T-helper 2 cell treated with Interferon-gamma antibody and Interleukin-4, amounts not matched to agents 5 μg/mL and 100 μg/mL, for 36 hours (primary cell): Measurements from ENCODE around the gene IGFBP5.

Experiments
- DNase-seq: peaks from one replicate; pipeline ENCODE4 v3.0.0; 2021; ENCODE audit warnings: low spot score
- H3K27ac Mint-ChIP-seq: one replicate; pipeline ENCODE4 v1.8.0; 2021; ENCODE audit warnings: mild to moderate bottlenecking, mixed read lengths
- H3K27me3 Mint-ChIP-seq: one replicate; pipeline ENCODE4 v1.8.0; 2021; ENCODE audit warnings: low read depth, mixed read lengths
- H3K36me3 Mint-ChIP-seq: one replicate; pipeline ENCODE4 v1.8.0; 2021; ENCODE audit warnings: low read depth, mixed read lengths
- H3K4me1 Mint-ChIP-seq: one replicate; pipeline ENCODE4 v1.8.0; 2021; ENCODE audit warnings: low read depth, mixed read lengths
- H3K4me3 Mint-ChIP-seq: one replicate; pipeline ENCODE4 v1.8.0; 2022; ENCODE audit warnings: mild to moderate bottlenecking, moderate library complexity, mixed read lengths
- H3K9me3 Mint-ChIP-seq: one replicate; pipeline ENCODE4 v1.8.0; 2021; ENCODE audit warnings: mixed read lengths

The IGFBP5 gene

GRCh38 chr2:216689397-216689796 lies 6.0 kb downstream of the IGFBP5 start:
- H3K4me3 Mint-ChIP-seq = no peak overlapping the region

DNA sequence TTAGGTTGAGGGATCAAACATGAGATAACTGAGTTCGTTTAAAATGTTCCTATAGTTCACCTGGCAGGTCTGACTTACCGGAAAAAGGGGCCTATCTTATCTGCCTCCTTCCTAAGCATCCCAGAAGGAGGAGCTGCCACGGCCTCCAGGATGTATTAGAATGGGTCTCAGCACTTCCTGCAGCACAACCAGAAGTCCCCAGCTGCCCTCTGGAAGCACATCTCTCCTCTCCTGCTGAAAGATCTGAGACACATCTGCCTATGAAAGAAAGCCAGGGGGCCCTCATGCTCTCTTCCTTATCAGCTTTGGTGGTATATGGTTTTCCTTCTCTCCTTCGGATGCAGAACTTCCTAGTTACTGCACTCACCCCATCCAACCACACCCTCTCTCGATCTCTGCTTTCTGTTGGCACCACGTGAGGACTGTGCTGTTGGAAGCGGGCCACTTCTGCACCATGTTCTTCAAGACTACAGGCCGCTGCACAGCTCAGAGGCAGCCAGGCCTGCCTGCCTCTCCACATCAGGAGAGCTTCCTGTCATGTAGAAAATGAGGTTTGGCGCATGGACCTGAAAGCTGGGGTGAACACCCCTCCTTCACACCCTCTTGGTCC lies 6.5 kb downstream of the IGFBP5 start:
- Mint-ChIP-seq H3K4me1 (peaks cover 16% of the 10 kb centered on the region), H3K27me3 (peaks cover 63% of the 10 kb centered on the region), H3K36me3 (no peaks in the 10 kb centered on the region), H3K4me3 (no peak overlapping the region), H3K27ac (no peak overlapping the region), H3K9me3 (no peaks in the 10 kb centered on the region)
- no peak for DNase-seq

More at GRCh38 chr2:216689397-216689796, 6.0 kb downstream of the IGFBP5 start:
- no peaks in the 10 kb centered on the region for H3K36me3 Mint-ChIP-seq
- no peaks in the 10 kb centered on the region for H3K9me3 Mint-ChIP-seq
- DNase-seq = no peak
- no peak overlapping the region for H3K27ac Mint-ChIP-seq
- peaks cover 21% of the 10 kb centered on the region for H3K4me1 Mint-ChIP-seq
- H3K27me3 Mint-ChIP-seq = peaks cover 64% of the 10 kb centered on the region

- H3K27me3 Mint-ChIP-seq = peaks cover 55% of the 10 kb centered on the region
- H3K4me1 Mint-ChIP-seq = peaks cover 11% of the 10 kb centered on the region
- DNase-seq = no peak
These were observed 7.7 kb downstream of the IGFBP5 start for GRCh38 chr2:216687646-216688045.

DNA sequence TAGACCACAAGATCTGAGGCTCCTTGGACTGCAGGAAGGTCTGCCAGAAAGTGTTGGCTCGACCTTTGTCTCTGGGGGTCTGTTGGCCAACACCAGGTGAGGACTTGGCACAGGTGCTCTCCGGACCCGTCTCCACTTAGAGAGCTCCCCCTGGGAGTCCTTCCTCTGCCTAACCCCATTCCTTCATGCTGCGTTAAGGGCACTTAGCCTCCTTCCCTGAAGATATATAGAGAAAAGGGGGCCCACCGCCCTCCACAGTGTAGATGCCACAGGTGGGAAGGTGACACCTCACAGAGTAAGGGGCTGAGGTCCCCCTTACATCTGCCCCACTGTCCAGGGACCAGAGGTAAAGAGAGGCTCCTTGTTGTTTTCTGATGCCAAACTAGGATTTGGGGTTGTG lies 8.2 kb downstream of the IGFBP5 start:
- H3K27me3 Mint-ChIP-seq = peaks cover 50% of the 10 kb centered on the region
- H3K9me3 Mint-ChIP-seq = no peaks in the 10 kb centered on the region
- DNase-seq = no peak
- no peak overlapping the region for H3K4me3 Mint-ChIP-seq
- H3K36me3 Mint-ChIP-seq = no peaks in the 10 kb centered on the region
- H3K4me1 Mint-ChIP-seq = peaks cover 9% of the 10 kb centered on the region
- no peak overlapping the region for H3K27ac Mint-ChIP-seq

More at GRCh38 chr2:216687646-216688045, 7.7 kb downstream of the IGFBP5 start:
- Mint-ChIP-seq H3K4me3 (no peak overlapping the region), H3K36me3 (no peaks in the 10 kb centered on the region), H3K27ac (no peak overlapping the region), H3K9me3 (no peaks in the 10 kb centered on the region)

- H3K4me3 Mint-ChIP-seq = no peak overlapping the region
- H3K4me1 Mint-ChIP-seq = peaks cover 6% of the 10 kb centered on the region
- H3K9me3 Mint-ChIP-seq = no peaks in the 10 kb centered on the region
- no peaks in the 10 kb centered on the region for H3K36me3 Mint-ChIP-seq
- H3K27me3 Mint-ChIP-seq = peaks cover 34% of the 10 kb centered on the region
- no peak overlapping the region for H3K27ac Mint-ChIP-seq
- DNase-seq = no peak
These were observed 9.9 kb downstream of the IGFBP5 start for GRCh38 chr2:216685327-216685875.

DNA sequence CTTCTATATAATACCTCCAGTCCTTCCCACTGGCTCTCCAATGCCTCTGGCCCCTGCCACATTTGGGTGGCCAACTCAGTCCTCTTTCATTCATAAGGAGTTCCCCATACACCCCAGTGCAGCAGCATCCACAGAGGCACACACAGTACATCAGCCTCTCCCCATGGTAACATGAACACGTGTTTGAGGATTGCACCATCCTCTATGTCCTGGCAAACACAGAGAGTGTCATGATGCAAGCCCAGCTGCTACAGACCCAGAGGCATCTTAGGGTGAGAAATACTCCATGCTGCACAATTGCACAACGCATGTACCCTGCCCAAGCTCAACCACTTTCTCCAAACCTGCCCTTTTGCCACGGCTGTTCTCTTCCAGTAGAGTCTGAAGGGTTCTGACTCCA lies 11.5 kb downstream of the IGFBP5 start:
- Mint-ChIP-seq H3K4me1 (peaks cover 6% of the 10 kb centered on the region), H3K27me3 (peaks cover 20% of the 10 kb centered on the region), H3K4me3 (no peak overlapping the region), H3K27ac (no peak overlapping the region), H3K36me3 (no peaks in the 10 kb centered on the region), H3K9me3 (no peaks in the 10 kb centered on the region)
- no peak for DNase-seq

- peaks cover 17% of the 10 kb centered on the region for H3K27me3 Mint-ChIP-seq
- H3K9me3 Mint-ChIP-seq = no peaks in the 10 kb centered on the region
- H3K36me3 Mint-ChIP-seq = no peaks in the 10 kb centered on the region
- no peak for DNase-seq
- H3K4me1 Mint-ChIP-seq = peaks cover 6% of the 10 kb centered on the region
- H3K4me3 Mint-ChIP-seq = no peak overlapping the region
- H3K27ac Mint-ChIP-seq = no peak overlapping the region
These were observed 13.7 kb downstream of the IGFBP5 start for GRCh38 chr2:216681683-216682082.

DNA sequence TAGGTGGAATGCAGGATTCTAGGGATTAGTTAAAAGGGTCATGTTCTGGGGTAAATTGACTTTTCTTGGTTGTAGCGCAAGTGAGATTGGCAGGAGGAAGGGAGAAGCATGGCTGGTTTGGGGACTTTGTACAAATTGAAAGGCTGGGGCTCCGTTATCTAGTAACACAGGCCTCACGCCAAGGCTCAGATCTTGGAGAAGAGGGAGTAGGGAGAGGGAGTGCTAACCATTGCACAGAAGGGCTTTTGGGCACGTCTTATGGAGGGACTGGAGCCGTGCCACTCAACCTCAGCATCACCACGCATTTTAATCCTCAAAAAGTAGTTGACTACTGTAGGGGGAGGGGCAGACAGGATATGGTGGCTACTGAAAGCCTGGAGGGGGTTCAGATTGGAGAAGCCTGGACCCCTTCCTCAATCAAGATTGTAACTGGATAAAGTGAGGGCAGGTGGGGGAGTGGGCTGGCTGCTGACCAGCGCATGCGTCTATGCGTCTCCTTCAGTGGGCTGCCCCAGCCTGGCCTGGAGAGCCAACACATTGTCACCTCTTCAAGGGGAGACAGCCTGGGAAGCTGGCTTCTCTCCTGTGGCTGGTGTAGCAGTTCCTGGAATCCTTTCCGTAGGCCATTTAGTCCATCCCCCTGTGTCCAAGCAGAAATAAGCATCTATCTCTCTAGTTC lies 14.3 kb downstream of the IGFBP5 start:
- Mint-ChIP-seq H3K9me3 (no peaks in the 10 kb centered on the region), H3K4me3 (no peak overlapping the region), H3K36me3 (no peaks in the 10 kb centered on the region), H3K27me3 (peaks cover 17% of the 10 kb centered on the region), H3K27ac (no peak overlapping the region), H3K4me1 (peaks cover 6% of the 10 kb centered on the region)
- no peak for DNase-seq

DNA sequence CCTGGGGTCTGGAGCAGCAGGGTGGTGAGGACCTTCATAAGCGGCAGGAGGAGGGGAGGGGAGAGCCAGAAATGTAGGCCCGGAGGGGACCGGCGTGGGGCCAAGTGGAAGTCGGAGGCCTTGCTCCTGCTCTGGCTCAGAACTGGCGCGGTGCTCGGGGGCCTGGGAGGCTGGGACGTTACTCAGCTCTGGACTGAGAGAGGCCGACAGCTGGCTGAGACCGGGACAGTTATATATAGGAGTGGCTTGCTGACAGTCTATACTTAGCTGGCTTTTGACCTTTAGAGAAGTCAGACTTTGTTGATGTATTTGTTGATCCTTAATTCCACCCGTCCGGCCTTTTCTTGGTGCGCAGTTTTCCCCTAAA lies 15.7 kb downstream of the IGFBP5 start:
- Mint-ChIP-seq H3K4me3 (no peak overlapping the region), H3K9me3 (no peaks in the 10 kb centered on the region), H3K36me3 (no peaks in the 10 kb centered on the region), H3K27me3 (peaks cover 14% of the 10 kb centered on the region), H3K4me1 (peaks cover 6% of the 10 kb centered on the region), H3K27ac (no peak overlapping the region)
- DNase-seq = no peak

GRCh38 chr2:216678813-216679657 lies 16.3 kb downstream of the IGFBP5 start:
- Mint-ChIP-seq H3K4me1 (peaks cover 6% of the 10 kb centered on the region), H3K27ac (no peak overlapping the region), H3K36me3 (no peaks in the 10 kb centered on the region), H3K9me3 (no peaks in the 10 kb centered on the region), H3K4me3 (no peak overlapping the region), H3K27me3 (peaks cover 8% of the 10 kb centered on the region)
- DNase-seq = no peak

DNA sequence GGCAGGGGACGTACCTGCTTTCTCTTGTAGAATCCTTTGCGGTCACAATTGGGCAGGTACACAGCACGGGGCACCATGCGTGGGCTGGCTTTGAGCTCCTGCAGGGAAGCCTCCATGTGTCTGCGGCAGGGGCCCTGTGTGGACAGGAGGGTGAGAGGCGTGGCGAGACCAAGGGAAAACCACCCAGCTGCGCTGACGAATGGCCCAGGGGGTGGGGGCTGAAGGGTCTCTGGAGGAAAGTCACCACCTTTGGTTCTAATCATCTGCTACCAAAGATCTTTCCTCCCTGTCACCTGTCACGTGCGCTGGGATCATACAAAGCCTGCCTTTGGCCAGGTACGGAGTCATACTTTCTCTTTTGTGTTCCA lies 17.3 kb downstream of the IGFBP5 start:
- H3K9me3 Mint-ChIP-seq = no peaks in the 10 kb centered on the region
- H3K27me3 Mint-ChIP-seq = peaks cover 5% of the 10 kb centered on the region
- H3K4me3 Mint-ChIP-seq = no peak overlapping the region
- H3K27ac Mint-ChIP-seq = no peak overlapping the region
- peaks cover 6% of the 10 kb centered on the region for H3K4me1 Mint-ChIP-seq
- H3K36me3 Mint-ChIP-seq = no peaks in the 10 kb centered on the region
- DNase-seq = no peak

DNA sequence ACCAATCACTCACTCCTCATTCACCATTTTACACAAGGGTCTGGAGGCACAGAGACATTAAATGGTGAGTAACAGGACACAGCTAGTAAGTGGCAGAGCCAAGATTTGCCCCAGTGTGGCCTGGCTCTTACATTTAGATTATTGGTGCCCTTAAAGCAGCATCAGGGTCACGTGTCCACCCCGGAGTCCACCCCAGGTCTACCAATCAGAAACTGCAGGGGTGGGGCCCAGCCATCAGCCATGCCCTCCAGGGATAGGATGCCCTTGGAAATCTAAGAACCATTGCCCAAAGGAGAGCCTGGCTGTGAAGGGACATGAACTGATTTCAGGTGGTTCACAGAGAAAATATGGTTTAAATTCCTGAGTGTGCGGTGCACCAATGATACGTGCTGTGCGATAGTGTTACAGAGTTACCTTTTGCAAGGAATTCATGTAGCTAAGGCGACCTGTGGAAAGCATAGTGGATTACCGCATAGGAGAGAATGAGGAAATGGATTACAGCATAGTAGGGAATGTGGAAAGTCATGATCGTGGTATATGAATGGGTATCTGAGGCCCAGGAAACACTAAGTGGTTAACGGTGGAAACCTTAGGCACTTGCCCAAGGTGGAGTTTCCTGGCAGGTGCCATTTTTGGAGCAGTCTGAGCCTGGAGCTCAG lies 17.8 kb downstream of the IGFBP5 start:
- peaks cover 5% of the 10 kb centered on the region for H3K27me3 Mint-ChIP-seq
- H3K9me3 Mint-ChIP-seq = no peaks in the 10 kb centered on the region
- no peaks in the 10 kb centered on the region for H3K36me3 Mint-ChIP-seq
- H3K4me3 Mint-ChIP-seq = no peak overlapping the region
- no peak for DNase-seq
- no peak overlapping the region for H3K27ac Mint-ChIP-seq
- H3K4me1 Mint-ChIP-seq = peaks cover 6% of the 10 kb centered on the region

GRCh38 chr2:216676630-216677029 lies 18.7 kb downstream of the IGFBP5 start:
- H3K27me3 Mint-ChIP-seq = peaks cover 5% of the 10 kb centered on the region

GRCh38 chr2:216674376-216674775 lies 21.0 kb downstream of the IGFBP5 start:
- H3K4me3 Mint-ChIP-seq = no peak overlapping the region
- H3K27me3 Mint-ChIP-seq = peaks cover 5% of the 10 kb centered on the region
- H3K36me3 Mint-ChIP-seq = no peaks in the 10 kb centered on the region
- no peaks in the 10 kb centered on the region for H3K9me3 Mint-ChIP-seq
- DNase-seq = no peak
- no peaks in the 10 kb centered on the region for H3K4me1 Mint-ChIP-seq
- H3K27ac Mint-ChIP-seq = no peak overlapping the region

More at GRCh38 chr2:216676630-216677029, 18.7 kb downstream of the IGFBP5 start:
- Mint-ChIP-seq H3K27ac (no peak overlapping the region), H3K4me1 (no peaks in the 10 kb centered on the region), H3K4me3 (no peak overlapping the region), H3K9me3 (no peaks in the 10 kb centered on the region), H3K36me3 (no peaks in the 10 kb centered on the region)
- DNase-seq = no peak
